Mesendoderm (in vitro differentiated cells): ENCODE measurements around the gene LRCOL1.

Source experiments
- DNase-seq: peaks from one replicate; pipeline ENCODE4 v3.0.0; 2013
- H2AK5ac ChIP-seq: 2 replicates; pipeline ENCODE4 v1.6.1; 2013; ENCODE audit warnings: low read length, inconsistent platforms
- H2BK120ac ChIP-seq: 2 replicates; pipeline ENCODE4 v1.6.1; 2013; ENCODE audit warnings: low read depth, mild to moderate bottlenecking, low read length, moderate library complexity, mixed read lengths
- H2BK15ac ChIP-seq: replicated peaks from 2 replicates; pipeline ENCODE4 v1.6.1; 2013; ENCODE audit warnings: low read depth, mild to moderate bottlenecking, moderate library complexity
- H2BK5ac ChIP-seq: 2 replicates; pipeline ENCODE4 v1.6.1; 2013; ENCODE audit warnings: low read length, inconsistent platforms
- H3K18ac ChIP-seq: 2 replicates; pipeline ENCODE4 v1.6.1; 2013; ENCODE audit warnings: mild to moderate bottlenecking, low read length, mixed read lengths
- H3K23ac ChIP-seq: one replicate; pipeline ENCODE4 v1.6.1; 2013; ENCODE audit warnings: low read length
- H3K27ac ChIP-seq: 2 replicates; pipeline ENCODE4 v1.5.1; 2013; ENCODE audit warnings: low read depth, mild to moderate bottlenecking, inconsistent platforms, low read length, moderate library complexity
- H3K27me3 ChIP-seq: 2 replicates; pipeline ENCODE4 v1.6.1; 2013; ENCODE audit warnings: low read length, control low read depth, mild to moderate bottlenecking, inconsistent platforms; ENCODE audit not compliant: insufficient read depth, poor library complexity
- H3K36me3 ChIP-seq: 2 replicates; pipeline ENCODE4 v1.6.1; 2013; ENCODE audit warnings: low read length, inconsistent platforms; ENCODE audit not compliant: control insufficient read depth, insufficient read depth
- H3K4ac ChIP-seq: one replicate; pipeline ENCODE4 v1.6.1; 2013; ENCODE audit warnings: low read depth, mild to moderate bottlenecking, low read length, moderate library complexity
- H3K4me1 ChIP-seq: 2 replicates; pipeline ENCODE4 v1.6.1; 2013; ENCODE audit warnings: low read depth, low read length, inconsistent platforms; ENCODE audit not compliant: control insufficient read depth
- H3K4me2 ChIP-seq: 2 replicates; pipeline ENCODE4 v1.6.1; 2013; ENCODE audit warnings: low read length
- H3K4me3 ChIP-seq: 2 replicates; pipeline ENCODE4 v1.5.1; 2013; ENCODE audit warnings: mild to moderate bottlenecking, low read length
- H3K56ac ChIP-seq: one replicate; pipeline ENCODE4 v1.6.1; 2013; ENCODE audit warnings: low read length
- H3K79me1 ChIP-seq: 2 replicates; pipeline ENCODE4 v1.6.1; 2013; ENCODE audit warnings: low read length, inconsistent platforms
- H3K79me2 ChIP-seq: 2 replicates; pipeline ENCODE4 v1.6.1; 2013; ENCODE audit warnings: mild to moderate bottlenecking, low read length; ENCODE audit not compliant: control insufficient read depth, insufficient read depth
- H3K9ac ChIP-seq: 2 replicates; pipeline ENCODE4 v1.6.1; 2013; ENCODE audit warnings: low read length, inconsistent platforms
- H4K5ac ChIP-seq: one replicate; pipeline ENCODE4 v1.6.1; 2013; ENCODE audit warnings: low read length
- H4K8ac ChIP-seq: one replicate; pipeline ENCODE4 v1.6.1; 2013; ENCODE audit warnings: low read depth, mild to moderate bottlenecking, control low read depth, low read length, moderate library complexity
- WGBS: extraction: QIAGEN DNeasy Blood & Tissue Kit; methylation state at CpG from one replicate; pipeline ENCODE4 v1.1.7; 2013; ENCODE audit warnings: low lambda C conversion rate, missing lambda C conversion rate; ENCODE audit not compliant: insufficient coverage; ENCODE audit errors: extremely low coverage; 5-methylcytosine and 5-hydroxymethylcytosine counted together

The LRCOL1 gene

DNA sequence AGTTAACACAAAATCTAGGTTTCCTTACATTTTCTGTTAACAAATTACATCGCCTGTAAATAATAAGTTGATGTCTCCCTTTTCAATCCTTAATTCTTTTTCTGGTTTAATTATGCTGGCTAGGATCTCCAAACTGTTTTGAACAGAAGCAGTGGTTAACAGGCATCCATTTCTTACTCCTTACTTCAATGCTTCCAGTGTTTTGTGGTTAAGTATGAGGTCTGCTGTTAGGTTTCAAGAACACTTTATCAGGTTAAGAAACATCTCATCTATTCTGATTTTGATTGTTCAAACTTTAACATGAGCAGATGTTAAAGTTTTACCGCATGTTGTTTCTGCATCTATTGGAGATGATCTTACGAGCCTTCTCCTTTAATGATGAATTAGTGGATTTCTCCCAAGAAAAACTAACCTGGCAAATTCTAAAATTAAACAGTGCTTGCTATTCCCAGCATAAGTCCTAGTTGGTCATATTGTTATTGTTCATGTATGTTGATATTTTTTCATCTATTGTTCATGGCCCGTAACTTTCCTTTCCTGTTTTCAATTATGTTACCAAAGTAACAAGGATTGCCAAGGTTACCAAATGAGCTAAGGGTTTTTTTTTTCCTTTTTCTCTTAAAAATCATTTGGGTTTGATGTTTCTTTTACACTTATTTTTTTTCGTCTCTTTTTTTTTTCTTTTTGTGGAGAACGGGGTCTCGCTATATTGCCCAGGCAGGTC is 43.3 kb upstream of the LRCOL1 start:
- DNase-seq: no peak
- Histone ChIP-seq H3K79me2 (no peaks in the 10 kb centered on the region), H3K23ac (no peak overlapping the region), H2BK15ac (no peak overlapping the region), H4K8ac (no peak overlapping the region), H2AK5ac (no peak overlapping the region), H3K79me1 (no peaks in the 10 kb centered on the region), H3K4ac (no peak overlapping the region), H2BK120ac (no peak overlapping the region), H3K4me2 (no peak overlapping the region), H3K36me3 (peaks cover 37% of the 10 kb centered on the region), H3K18ac (no peak overlapping the region), H2BK5ac (no peak overlapping the region), H4K5ac (no peak overlapping the region), H3K27me3 (no peaks in the 10 kb centered on the region), H3K4me3 (no peak overlapping the region), H3K4me1 (no peaks in the 10 kb centered on the region), H3K27ac (no peak overlapping the region), H3K56ac (no peak overlapping the region), H3K9ac (no peak overlapping the region)
- no CpG with 5 or more reads among the region's 7 CpGs for WGBS

DNA sequence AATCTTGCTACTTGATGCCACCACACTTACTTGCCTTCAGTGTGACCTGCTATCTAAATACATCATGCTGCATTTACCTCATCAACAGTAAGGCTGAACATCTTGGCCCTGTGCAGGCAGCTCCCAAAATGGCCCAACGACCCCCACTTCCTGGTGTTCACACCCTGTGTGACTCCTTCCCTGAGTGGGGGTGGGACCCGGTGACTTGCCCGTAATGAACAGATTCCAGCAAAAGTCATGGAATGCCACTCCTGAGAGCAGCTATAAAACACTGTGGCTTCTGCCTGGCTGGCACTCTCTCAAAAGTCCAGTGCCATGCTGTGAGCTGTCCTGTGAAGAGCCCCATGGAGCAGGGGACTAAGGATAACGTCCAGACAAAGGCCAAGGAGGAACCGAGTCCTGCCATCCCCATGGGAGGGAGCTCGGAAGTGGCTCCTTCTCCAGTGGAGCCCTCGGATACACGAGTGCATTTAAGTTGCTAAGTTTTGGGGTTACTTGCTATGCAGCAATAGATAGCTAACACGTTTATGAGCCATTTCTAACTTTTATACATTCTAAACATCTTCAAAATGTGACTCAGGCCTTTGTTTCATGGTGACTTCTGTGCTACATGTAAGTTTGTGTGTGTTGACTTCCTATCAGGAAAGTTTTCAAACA is 41.2 kb upstream of the LRCOL1 start:
- Histone ChIP-seq H2BK15ac (no peak overlapping the region), H4K8ac (no peak overlapping the region), H3K4me3 (no peak overlapping the region), H3K27me3 (no peaks in the 10 kb centered on the region), H3K56ac (no peak overlapping the region), H3K23ac (no peak overlapping the region), H3K4me2 (no peak overlapping the region), H3K18ac (no peak overlapping the region), H2AK5ac (no peak overlapping the region), H3K4me1 (no peaks in the 10 kb centered on the region), H3K79me1 (no peaks in the 10 kb centered on the region), H3K36me3 (peaks cover 34% of the 10 kb centered on the region), H2BK5ac (no peak overlapping the region), H3K9ac (no peak overlapping the region), H3K79me2 (no peaks in the 10 kb centered on the region), H4K5ac (no peak overlapping the region), H3K4ac (no peak overlapping the region), H2BK120ac (no peak overlapping the region), H3K27ac (no peak overlapping the region)
- no CpG with 5 or more reads among the region's 9 CpGs for WGBS
- DNase-seq: no peak

DNA sequence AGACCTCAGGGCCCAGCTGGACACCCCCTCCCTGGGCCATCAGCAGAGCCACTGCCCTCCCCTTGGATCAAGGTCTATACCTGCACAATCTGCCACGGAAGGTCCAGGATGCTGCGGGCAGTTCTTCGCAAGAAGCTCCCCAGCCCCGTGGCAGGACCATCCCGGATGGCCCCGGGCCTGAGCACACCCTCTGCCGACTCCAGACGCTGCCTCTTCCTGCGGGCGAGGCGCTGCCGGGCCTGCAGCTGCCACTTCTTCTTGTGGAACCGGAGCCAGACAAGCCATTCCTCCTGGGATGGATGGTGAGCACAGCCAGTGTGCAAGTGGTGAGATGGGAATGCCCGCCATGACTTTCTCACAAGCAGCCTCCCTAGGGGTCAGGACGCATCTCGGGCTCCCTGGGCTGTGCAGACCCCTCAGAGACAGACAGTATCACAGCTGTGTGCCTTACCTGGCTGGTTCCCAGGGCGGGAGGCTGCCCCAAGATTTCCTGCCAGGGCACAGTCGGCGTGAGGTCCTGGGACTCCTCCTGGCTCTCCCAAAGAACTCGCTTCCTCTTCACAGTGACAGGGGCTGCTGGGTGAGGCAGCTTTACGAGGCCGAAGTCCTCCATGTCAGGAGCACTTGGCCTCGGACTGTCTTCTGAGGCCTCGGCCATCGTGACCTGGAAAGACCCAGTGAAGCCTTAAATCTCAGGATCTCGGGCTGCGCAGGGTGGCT is 39.0 kb upstream of the LRCOL1 start:
- Histone ChIP-seq H2BK15ac (no peak overlapping the region), H4K8ac (no peak overlapping the region), H3K4me3 (no peak overlapping the region), H2BK5ac (no peak overlapping the region), H3K4ac (no peak overlapping the region), H4K5ac (no peak overlapping the region), H2BK120ac (no peak overlapping the region), H3K4me2 (no peak overlapping the region), H3K36me3 (peaks cover 37% of the 10 kb centered on the region), H3K18ac (no peak overlapping the region), H3K56ac (no peak overlapping the region), H3K27ac (no peak overlapping the region), H3K9ac (no peak overlapping the region), H2AK5ac (no peak overlapping the region), H3K23ac (no peak overlapping the region), H3K4me1 (no peaks in the 10 kb centered on the region), H3K27me3 (no peaks in the 10 kb centered on the region), H3K79me1 (no peaks in the 10 kb centered on the region), H3K79me2 (no peaks in the 10 kb centered on the region)
- DNase-seq: no peak
- no CpG with 5 or more reads among the region's 27 CpGs for WGBS

DNA sequence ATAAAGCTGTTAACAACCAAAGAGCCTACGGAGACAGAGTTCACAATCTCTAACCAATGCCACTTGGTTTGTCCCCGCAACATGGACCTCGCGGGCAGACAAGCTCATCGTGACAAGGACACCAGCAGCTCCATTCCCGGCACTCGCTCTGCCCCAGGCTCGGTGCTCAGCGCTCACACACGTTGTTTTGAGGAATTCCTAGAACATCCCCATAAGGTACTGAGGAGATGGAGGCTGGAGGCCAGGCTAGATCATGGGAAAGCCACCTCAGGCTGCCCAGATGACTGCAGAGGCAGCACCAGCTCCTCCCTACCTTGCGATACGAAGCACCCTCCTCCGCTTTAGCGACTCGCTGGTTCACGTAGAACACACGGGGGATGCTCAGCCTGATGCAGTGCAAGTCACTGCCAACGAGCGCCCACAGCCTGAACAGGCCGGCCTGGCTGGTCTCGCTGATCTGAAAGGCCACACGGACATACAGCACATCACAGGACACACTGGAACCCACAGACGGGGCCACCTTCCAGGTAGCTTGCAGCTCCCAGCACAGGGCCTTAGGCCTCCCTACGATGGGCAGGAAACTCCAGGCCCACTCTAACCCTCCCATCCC is 38.3 kb upstream of the LRCOL1 start:
- Histone ChIP-seq H3K27me3 (no peaks in the 10 kb centered on the region), H3K4me2 (no peak overlapping the region), H4K5ac (no peak overlapping the region), H3K79me2 (no peaks in the 10 kb centered on the region), H3K18ac (no peak overlapping the region), H2BK120ac (no peak overlapping the region), H2BK15ac (no peak overlapping the region), H3K27ac (no peak overlapping the region), H3K79me1 (no peaks in the 10 kb centered on the region), H2AK5ac (no peak overlapping the region), H4K8ac (no peak overlapping the region), H3K56ac (no peak overlapping the region), H3K4me3 (no peak overlapping the region), H2BK5ac (no peak overlapping the region), H3K23ac (no peak overlapping the region), H3K36me3 (peaks cover 41% of the 10 kb centered on the region), H3K9ac (no peak overlapping the region), H3K4me1 (no peaks in the 10 kb centered on the region), H3K4ac (no peak overlapping the region)
- WGBS: no CpG with 5 or more reads among the region's 24 CpGs
- DNase-seq: no peak

DNA sequence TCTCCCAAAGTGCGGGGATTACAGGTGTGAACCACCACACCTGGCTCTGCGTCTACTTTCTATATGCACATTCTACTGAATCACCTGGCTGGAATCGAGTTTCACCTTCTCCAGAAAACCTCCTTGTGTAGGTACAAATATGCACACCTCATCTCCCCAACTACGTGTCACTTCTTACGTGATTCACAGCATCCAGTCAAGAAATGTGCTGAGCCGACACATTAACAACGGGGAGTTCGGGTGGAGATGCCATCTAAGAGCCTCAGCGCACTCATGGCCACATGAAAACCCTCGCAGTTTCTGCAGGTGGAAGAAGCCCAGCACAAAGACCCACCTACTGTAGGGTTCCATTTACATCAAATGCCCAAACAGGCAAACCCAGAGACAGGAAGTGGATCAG is 37.5 kb upstream of the LRCOL1 start:
- H4K5ac ChIP-seq: no peak overlapping the region
- no peak overlapping the region for H3K4me2 ChIP-seq
- no peaks in the 10 kb centered on the region for H3K27me3 ChIP-seq
- no peak overlapping the region for H3K9ac ChIP-seq
- H2BK120ac ChIP-seq: no peak overlapping the region
- H3K79me2 ChIP-seq: no peaks in the 10 kb centered on the region
- no peak overlapping the region for H2AK5ac ChIP-seq
- H3K79me1 ChIP-seq: no peaks in the 10 kb centered on the region
- DNase-seq: no peak
- WGBS: no CpG with 5 or more reads among the region's 10 CpGs
- H3K23ac ChIP-seq: no peak overlapping the region
- H2BK15ac ChIP-seq: no peak overlapping the region
- no peak overlapping the region for H3K4ac ChIP-seq
- no peak overlapping the region for H3K56ac ChIP-seq
- no peak overlapping the region for H3K27ac ChIP-seq
- no peak overlapping the region for H2BK5ac ChIP-seq
- H3K36me3 ChIP-seq: peaks cover 46% of the 10 kb centered on the region
- no peak overlapping the region for H3K4me3 ChIP-seq
- H3K18ac ChIP-seq: no peak overlapping the region
- no peak overlapping the region for H4K8ac ChIP-seq
- no peaks in the 10 kb centered on the region for H3K4me1 ChIP-seq
